SK-N-SH treated with all-trans-retinoic acid at 6 μM for 48 hours (cell line): ENCODE results near the gene IL22RA2.

Experiments
- ATAC-seq: fragments of 200-7000 bp; cut with Tn5 transposase; 3 replicates; pipeline ENCODE4 v1.9.1; 2020; ENCODE audit warnings: mild to moderate bottlenecking, moderate library complexity
- ARNTL ChIP-seq: fragments of 450-650 bp; formaldehyde crosslinking; IDR thresholded peaks from 2 replicates; pipeline ENCODE4 v1.5.0; 2020; ENCODE audit warnings: low read depth, mild to moderate bottlenecking, moderate library complexity, borderline replicate concordance
- BACH2 ChIP-seq: fragments of 250-450 bp; sonication (Bioruptor Pico); IDR thresholded peaks from 2 replicates; pipeline ENCODE4 v1.9.0; 2021; ENCODE audit warnings: mild to moderate bottlenecking, borderline replicate concordance
- CSDC2 ChIP-seq: fragments of 250-450 bp; sonication (Bioruptor Pico); IDR thresholded peaks from 2 replicates; pipeline ENCODE4 v1.5.0; 2020; ENCODE audit warnings: mild to moderate bottlenecking, moderate library complexity
- ESRRG ChIP-seq: fragments of 250-450 bp; sonication (Bioruptor Pico); IDR thresholded peaks from 2 replicates; pipeline ENCODE4 v1.6.1; 2021; ENCODE audit warnings: mild to moderate bottlenecking
- GLIS3 ChIP-seq: fragments of 250-450 bp; sonication (Bioruptor Pico); IDR thresholded peaks from 2 replicates; pipeline ENCODE4 v1.5.0; 2020; ENCODE audit warnings: mild to moderate bottlenecking, moderate library complexity
- ISL1 ChIP-seq: fragments of 250-450 bp; sonication (Bioruptor Pico); IDR thresholded peaks from 2 replicates; pipeline ENCODE4 v2.1.2; 2022; ENCODE audit warnings: mild to moderate bottlenecking, moderate library complexity
- OSR1 ChIP-seq: fragments of 250-450 bp; sonication (Bioruptor Pico); IDR thresholded peaks from 2 replicates; pipeline ENCODE4 v1.8.0; 2022; ENCODE audit warnings: moderate library complexity, mild to moderate bottlenecking, inconsistent platforms
- PPARA ChIP-seq: fragments of 250-450 bp; sonication (Bioruptor Pico); IDR thresholded peaks from 2 replicates; pipeline ENCODE4 v1.5.0; 2020; ENCODE audit warnings: mild to moderate bottlenecking, borderline replicate concordance
- RARB ChIP-seq: fragments of 250-450 bp; sonication (Bioruptor Pico); IDR thresholded peaks from 2 replicates; pipeline ENCODE4 v1.8.0; 2021; ENCODE audit warnings: mild to moderate bottlenecking, moderate library complexity
- SNAI2 ChIP-seq: fragments of 250-450 bp; sonication (Bioruptor Pico); IDR thresholded peaks from 2 replicates; pipeline ENCODE4 v1.5.0; 2020; ENCODE audit warnings: mild to moderate bottlenecking, moderate library complexity
- TCF4 ChIP-seq: fragments of 250-450 bp; sonication (Bioruptor Pico); IDR thresholded peaks from 2 replicates; pipeline ENCODE4 v1.8.0; 2021; ENCODE audit warnings: mild to moderate bottlenecking, moderate library complexity, borderline replicate concordance
- ZC3H10 ChIP-seq: fragments of 250-450 bp; sonication (Bioruptor Pico); IDR thresholded peaks from 2 replicates; pipeline ENCODE4 v1.5.1; 2021; ENCODE audit warnings: mild to moderate bottlenecking, moderate library complexity
- ZFP3 ChIP-seq: fragments of 250-450 bp; sonication (Bioruptor Pico); IDR thresholded peaks from 2 replicates; pipeline ENCODE4 v1.5.0; 2020; ENCODE audit warnings: mild to moderate bottlenecking, moderate library complexity
- ZFP30 ChIP-seq: fragments of 450-650 bp; formaldehyde crosslinking; IDR thresholded peaks from 2 replicates; pipeline ENCODE4 v1.5.0; 2022; ENCODE audit warnings: mild to moderate bottlenecking, moderate library complexity
- ZNF565 ChIP-seq: fragments of 450-650 bp; formaldehyde crosslinking; conservative IDR thresholded peaks from 2 replicates; pipeline ENCODE4 v1.5.0; 2020; ENCODE audit warnings: low read depth, mild to moderate bottlenecking, moderate library complexity
- ZNF70 ChIP-seq: fragments of 450-650 bp; formaldehyde crosslinking; IDR thresholded peaks from 2 replicates; pipeline ENCODE4 v1.5.0; 2020; ENCODE audit warnings: mild to moderate bottlenecking, moderate library complexity
- ZNF8 ChIP-seq: fragments of 450-650 bp; formaldehyde crosslinking; IDR thresholded peaks from 2 replicates; pipeline ENCODE4 v1.5.0; 2020; ENCODE audit warnings: mild to moderate bottlenecking, moderate library complexity
- TF ChIP-seq, protein P1 (sequence below): fragments of 250-450 bp; sonication (Bioruptor Pico); IDR thresholded peaks from 2 replicates; pipeline ENCODE4 v1.8.0; 2020; ENCODE audit warnings: mild to moderate bottlenecking, moderate library complexity, borderline replicate concordance
- TF ChIP-seq, protein P2 (sequence below): fragments of 250-450 bp; sonication (Bioruptor Pico); IDR thresholded peaks from 2 replicates; pipeline ENCODE4 v1.5.0; 2020; ENCODE audit warnings: mild to moderate bottlenecking, moderate library complexity
- TF ChIP-seq, protein P3 (sequence below): fragments of 250-450 bp; sonication (Bioruptor Pico); IDR thresholded peaks from 2 replicates; pipeline ENCODE4 v1.5.1; 2021; ENCODE audit warnings: mild to moderate bottlenecking, moderate library complexity
- TF ChIP-seq, protein P4 (sequence below): fragments of 250-450 bp; sonication (Bioruptor Pico); IDR thresholded peaks from 2 replicates; pipeline ENCODE4 v1.8.0; 2021; ENCODE audit warnings: low read depth, mild to moderate bottlenecking, moderate library complexity, borderline replicate concordance

The IL22RA2 gene

DNA sequence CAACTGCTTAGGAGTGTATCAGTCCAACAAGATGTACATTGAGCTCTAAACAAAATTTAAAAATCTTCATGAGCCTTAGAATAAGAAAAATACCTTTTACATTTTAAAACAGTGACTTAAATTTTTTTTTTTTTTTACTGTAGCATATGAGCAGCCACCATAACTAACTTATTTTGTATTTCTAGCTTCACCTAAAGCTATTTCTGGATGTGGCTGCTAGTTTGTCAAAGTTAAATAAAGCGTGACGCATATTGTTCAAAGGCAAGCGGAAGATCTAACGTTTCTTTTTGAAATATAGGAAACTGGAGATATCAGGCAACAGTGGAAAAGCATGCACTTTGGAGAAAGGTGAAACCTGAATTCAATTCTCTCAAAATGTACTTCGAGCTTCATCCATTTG lies 3.3 kb upstream of the IL22RA2 start (continued):
- TF ChIP-seq, protein P1, sequence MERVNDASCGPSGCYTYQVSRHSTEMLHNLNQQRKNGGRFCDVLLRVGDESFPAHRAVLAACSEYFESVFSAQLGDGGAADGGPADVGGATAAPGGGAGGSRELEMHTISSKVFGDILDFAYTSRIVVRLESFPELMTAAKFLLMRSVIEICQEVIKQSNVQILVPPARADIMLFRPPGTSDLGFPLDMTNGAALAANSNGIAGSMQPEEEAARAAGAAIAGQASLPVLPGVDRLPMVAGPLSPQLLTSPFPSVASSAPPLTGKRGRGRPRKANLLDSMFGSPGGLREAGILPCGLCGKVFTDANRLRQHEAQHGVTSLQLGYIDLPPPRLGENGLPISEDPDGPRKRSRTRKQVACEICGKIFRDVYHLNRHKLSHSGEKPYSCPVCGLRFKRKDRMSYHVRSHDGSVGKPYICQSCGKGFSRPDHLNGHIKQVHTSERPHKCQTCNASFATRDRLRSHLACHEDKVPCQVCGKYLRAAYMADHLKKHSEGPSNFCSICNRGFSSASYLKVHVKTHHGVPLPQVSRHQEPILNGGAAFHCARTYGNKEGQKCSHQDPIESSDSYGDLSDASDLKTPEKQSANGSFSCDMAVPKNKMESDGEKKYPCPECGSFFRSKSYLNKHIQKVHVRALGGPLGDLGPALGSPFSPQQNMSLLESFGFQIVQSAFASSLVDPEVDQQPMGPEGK (CRISPR knock-in tag), result no peak

DNA sequence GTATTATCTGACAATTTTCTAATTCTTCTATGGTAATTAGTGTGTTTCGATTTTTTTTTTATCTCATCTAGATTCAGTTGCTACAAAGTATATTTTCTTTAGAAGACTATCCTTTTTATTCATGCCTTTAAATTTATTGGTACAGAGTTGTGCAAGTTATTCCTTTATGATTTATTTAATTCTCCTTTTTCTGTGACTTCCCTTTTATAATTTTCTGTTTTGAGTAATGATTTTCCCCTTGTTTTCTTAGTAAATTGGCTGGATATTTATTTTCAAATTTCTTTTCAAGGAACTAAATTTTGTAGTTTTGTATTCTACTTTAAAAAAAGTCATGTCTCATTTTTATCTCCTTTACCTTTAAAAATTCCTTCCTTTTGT lies 2.4 kb upstream of the IL22RA2 start:
- ATAC-seq, result no peak

DNA sequence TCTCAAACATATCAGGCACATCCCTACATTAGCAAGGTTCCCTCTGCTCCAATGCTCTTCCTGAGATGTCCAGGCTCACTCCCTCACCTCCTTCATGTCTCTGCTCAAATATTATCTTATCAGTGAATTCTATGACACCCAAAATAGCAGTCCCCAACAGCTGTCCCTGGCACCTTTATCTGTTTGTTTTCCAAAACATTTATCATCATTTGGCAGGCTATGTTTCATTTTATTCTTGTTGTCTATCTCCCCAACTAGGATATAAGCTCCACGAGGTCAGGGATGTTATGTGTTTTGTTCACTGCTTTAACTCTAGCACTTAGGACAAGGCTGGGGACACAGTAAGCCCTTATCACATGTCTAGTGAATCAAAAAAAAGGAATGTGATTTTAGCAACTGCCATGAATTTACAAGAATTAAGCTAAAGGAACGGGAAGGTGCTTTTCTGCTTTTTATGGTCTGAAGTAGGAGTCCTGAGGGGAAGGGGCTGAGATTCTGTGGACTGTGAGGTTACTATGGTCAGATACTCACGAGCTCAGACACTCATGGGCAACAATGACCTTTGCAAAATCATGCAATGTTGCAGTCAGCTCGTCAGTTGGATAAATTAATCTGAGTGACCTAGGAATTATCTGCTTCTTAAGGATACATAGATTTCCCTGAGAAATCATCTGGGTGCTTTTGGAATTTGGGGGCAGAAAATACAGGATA lies 1.9 kb upstream of the IL22RA2 start:
- ATAC-seq, result no peak
- TF ChIP-seq ZC3H10 (no peak), ZNF8 (CRISPR knock-in tag) (no peak), PPARA (no peak), SNAI2 (CRISPR knock-in tag) (no peak), ZNF70 (CRISPR knock-in tag) (no peak), ESRRG (CRISPR knock-in tag) (no peak), ARNTL (CRISPR knock-in tag) (no peak), CSDC2 (CRISPR knock-in tag) (no peak), BACH2 (CRISPR knock-in tag) (no peak), RARB (CRISPR knock-in tag) (no peak), ZNF565 (CRISPR knock-in tag) (no peak)
- TF ChIP-seq, protein P2, sequence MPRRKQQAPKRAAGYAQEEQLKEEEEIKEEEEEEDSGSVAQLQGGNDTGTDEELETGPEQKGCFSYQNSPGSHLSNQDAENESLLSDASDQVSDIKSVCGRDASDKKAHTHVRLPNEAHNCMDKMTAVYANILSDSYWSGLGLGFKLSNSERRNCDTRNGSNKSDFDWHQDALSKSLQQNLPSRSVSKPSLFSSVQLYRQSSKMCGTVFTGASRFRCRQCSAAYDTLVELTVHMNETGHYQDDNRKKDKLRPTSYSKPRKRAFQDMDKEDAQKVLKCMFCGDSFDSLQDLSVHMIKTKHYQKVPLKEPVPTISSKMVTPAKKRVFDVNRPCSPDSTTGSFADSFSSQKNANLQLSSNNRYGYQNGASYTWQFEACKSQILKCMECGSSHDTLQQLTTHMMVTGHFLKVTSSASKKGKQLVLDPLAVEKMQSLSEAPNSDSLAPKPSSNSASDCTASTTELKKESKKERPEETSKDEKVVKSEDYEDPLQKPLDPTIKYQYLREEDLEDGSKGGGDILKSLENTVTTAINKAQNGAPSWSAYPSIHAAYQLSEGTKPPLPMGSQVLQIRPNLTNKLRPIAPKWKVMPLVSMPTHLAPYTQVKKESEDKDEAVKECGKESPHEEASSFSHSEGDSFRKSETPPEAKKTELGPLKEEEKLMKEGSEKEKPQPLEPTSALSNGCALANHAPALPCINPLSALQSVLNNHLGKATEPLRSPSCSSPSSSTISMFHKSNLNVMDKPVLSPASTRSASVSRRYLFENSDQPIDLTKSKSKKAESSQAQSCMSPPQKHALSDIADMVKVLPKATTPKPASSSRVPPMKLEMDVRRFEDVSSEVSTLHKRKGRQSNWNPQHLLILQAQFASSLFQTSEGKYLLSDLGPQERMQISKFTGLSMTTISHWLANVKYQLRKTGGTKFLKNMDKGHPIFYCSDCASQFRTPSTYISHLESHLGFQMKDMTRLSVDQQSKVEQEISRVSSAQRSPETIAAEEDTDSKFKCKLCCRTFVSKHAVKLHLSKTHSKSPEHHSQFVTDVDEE (CRISPR knock-in tag), result no peak

More for the DNA sequence above, 2.4 kb upstream of the IL22RA2 start:
- TF ChIP-seq SNAI2 (CRISPR knock-in tag) (no peak), ZNF70 (CRISPR knock-in tag) (no peak), ARNTL (CRISPR knock-in tag) (no peak), GLIS3 (CRISPR knock-in tag) (no peak), ZC3H10 (no peak), RARB (CRISPR knock-in tag) (no peak), ZFP30 (no peak), ESRRG (CRISPR knock-in tag) (no peak), PPARA (no peak), ISL1 (CRISPR knock-in tag) (no peak), ZFP3 (CRISPR knock-in tag) (no peak), TCF4 (CRISPR knock-in tag) (no peak), OSR1 (CRISPR knock-in tag) (no peak), ZNF8 (CRISPR knock-in tag) (no peak)
- TF ChIP-seq, protein P2 (CRISPR knock-in tag), result no peak
- TF ChIP-seq, protein P3, sequence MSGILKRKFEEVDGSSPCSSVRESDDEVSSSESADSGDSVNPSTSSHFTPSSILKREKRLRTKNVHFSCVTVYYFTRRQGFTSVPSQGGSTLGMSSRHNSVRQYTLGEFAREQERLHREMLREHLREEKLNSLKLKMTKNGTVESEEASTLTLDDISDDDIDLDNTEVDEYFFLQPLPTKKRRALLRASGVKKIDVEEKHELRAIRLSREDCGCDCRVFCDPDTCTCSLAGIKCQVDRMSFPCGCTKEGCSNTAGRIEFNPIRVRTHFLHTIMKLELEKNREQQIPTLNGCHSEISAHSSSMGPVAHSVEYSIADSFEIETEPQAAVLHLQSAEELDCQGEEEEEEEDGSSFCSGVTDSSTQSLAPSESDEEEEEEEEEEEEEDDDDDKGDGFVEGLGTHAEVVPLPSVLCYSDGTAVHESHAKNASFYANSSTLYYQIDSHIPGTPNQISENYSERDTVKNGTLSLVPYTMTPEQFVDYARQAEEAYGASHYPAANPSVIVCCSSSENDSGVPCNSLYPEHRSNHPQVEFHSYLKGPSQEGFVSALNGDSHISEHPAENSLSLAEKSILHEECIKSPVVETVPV (CRISPR knock-in tag), result no peak
- TF ChIP-seq, protein P1 (CRISPR knock-in tag), result no peak
- TF ChIP-seq, protein P4, sequence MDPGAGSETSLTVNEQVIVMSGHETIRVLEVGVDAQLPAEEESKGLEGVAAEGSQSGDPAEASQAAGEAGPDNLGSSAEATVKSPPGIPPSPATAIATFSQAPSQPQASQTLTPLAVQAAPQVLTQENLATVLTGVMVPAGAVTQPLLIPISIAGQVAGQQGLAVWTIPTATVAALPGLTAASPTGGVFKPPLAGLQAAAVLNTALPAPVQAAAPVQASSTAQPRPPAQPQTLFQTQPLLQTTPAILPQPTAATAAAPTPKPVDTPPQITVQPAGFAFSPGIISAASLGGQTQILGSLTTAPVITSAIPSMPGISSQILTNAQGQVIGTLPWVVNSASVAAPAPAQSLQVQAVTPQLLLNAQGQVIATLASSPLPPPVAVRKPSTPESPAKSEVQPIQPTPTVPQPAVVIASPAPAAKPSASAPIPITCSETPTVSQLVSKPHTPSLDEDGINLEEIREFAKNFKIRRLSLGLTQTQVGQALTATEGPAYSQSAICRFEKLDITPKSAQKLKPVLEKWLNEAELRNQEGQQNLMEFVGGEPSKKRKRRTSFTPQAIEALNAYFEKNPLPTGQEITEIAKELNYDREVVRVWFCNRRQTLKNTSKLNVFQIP (CRISPR knock-in tag), result no peak
